Fibroblast of pulmonary artery (primary cell): Measurements from ENCODE around the gene OS9.

Experiments used
- DNase-seq: peaks from one replicate; pipeline ENCODE4 v3.0.0-alpha.2; 2010; ENCODE audit warnings: low read depth
- H3K4me3 ChIP-seq: replicated peaks from 2 replicates; pipeline ENCODE4 v1.5.1; 2011; ENCODE audit warnings: low read depth, mild to moderate bottlenecking, control low read depth, low read length, moderate library complexity
- CTCF ChIP-seq: IDR thresholded peaks from 2 replicates; pipeline ENCODE4 v1.5.1; 2011; ENCODE audit warnings: mild to moderate bottlenecking, control low read depth, low read length, inconsistent platforms; ENCODE audit errors: missing control alignments

OS9 gene

DNA sequence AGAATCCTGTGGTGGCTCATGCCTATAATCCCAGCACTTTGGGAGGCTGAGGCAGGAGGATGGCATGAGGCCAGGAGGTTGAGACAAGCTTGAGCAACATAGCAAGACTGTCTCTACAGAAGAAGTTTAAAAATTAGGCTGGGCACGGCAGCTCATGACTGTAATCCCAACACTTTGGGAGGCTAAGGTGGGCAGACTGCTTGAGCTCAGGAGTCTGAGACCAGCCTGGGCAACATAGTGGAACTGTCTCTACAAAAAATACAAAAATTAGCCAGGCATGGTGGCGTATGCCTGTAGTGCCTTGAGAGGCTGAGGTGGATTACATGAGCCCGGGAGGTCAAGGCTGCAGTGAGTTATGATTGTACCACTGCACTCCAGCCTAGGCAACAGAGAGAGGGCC, 73.9 kb downstream of the OS9 start:
- DNase-seq, result no peak
- TF ChIP-seq CTCF, result no peak
- H3K4me3 ChIP-seq, result no peak overlapping the region

- no peak for TF ChIP-seq CTCF
- no peak for DNase-seq
- H3K4me3 ChIP-seq, result no peak overlapping the region
These were observed 75.7 kb downstream of the OS9 start for GRCh38 chr12:57769594-57769993.

DNA sequence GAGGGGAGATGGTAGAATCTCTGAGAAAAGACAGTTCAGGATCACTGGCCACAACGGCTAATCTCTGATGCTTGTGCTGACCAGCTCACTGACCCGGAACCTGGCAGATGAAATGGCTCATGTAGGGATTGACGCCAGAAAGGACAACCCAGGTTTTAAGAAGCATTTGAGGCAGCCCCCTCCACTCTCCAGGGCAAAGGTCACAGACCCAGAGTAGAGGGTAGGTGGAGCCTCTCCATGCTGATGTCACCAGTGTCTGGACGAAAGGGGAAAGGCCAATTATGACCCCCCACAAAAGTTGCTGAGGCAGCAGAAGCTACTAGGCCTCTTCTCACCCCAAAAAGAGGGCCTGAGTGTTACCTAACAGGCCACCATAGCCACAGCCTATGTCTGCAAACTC, 76.8 kb downstream of the OS9 start:
- no peak overlapping the region for H3K4me3 ChIP-seq
- no peak for TF ChIP-seq CTCF
- no peak for DNase-seq
